ENCODE data around the gene TBC1D14.

DNA sequence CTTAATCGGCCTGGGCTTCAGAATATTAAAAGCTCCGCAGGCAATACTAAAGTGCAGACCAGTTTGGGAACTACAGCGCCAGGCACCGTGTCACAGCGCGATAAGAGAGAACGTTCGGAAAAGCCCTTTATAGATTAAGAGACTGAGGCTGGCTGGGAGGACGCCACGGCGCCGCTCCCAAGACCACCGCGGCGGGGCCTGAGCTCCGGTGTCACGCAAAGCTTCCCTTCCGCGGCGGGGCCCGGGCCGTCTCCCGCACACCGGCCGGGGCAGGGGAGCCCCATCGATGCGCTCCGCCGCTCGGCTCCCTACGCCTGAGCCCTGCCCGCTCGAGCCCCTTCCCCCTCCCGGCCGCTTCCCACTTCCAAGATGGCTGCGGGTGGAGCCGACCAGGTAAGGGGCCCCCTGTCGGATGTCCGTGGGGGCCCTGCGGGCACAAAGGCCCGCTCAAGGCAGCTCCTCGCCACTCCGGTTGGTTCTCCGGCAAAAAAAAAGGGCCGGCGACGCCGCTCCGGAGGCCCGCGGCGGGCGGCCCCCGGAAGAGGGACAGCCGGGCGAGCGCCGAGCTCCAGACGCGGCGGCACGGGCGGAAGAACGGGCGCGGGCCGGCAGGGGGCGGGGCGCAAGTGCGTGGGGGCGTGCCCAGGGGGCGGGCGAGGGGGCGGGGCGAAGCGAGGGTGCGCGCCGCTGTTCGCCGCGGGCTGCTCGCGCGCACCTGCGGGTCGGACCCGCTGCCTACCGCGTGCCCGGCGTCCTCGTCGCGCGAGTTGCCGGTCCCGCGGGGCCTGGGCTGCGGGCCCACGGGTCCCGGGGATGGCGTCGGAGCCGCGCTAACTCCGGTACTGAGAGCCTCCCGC, at the start of gene TBC1D14:
- TF ChIP-seq CTCF (IDR thresholded peaks at IDR 0.05; ENCODE audit: low read depth, low read length) (peak; percentile 27), EZH2phosphoT487 (IDR thresholded peaks at IDR 0.05; ENCODE audit: low read depth) (no peak)
